H9 (cell line): ENCODE measurements around the gene STOX1. TPM values are rescaled to one million over a fixed set of nuclear protein-coding genes. Genes with fewer than 3 reads are reported as not detected.

Experiments used
- DNase-seq: peaks from one replicate; pipeline ENCODE4 v3.0.0-alpha.2; 2017
- H2AFZ ChIP-seq: one replicate; pipeline ENCODE4 v1.6.1; 2013; ENCODE audit warnings: mild to moderate bottlenecking, low read length, control low read depth, moderate library complexity
- H2AK5ac ChIP-seq: 2 replicates; pipeline ENCODE4 v1.6.1; 2013; ENCODE audit warnings: low read length, control low read depth, mixed read lengths; ENCODE audit not compliant: insufficient read length
- H2BK120ac ChIP-seq: one replicate; pipeline ENCODE4 v1.6.1; 2013; ENCODE audit warnings: low read depth, mild to moderate bottlenecking, low read length, control low read depth, inconsistent platforms; ENCODE audit not compliant: poor library complexity, severe bottlenecking
- H2BK12ac ChIP-seq: 2 replicates; pipeline ENCODE4 v1.6.1; 2013; ENCODE audit warnings: low read length, control low read depth, mixed read lengths, low read depth; ENCODE audit not compliant: insufficient read length
- H2BK15ac ChIP-seq: 2 replicates; pipeline ENCODE4 v1.6.1; 2013; ENCODE audit warnings: low read depth, low read length, control low read depth
- H2BK20ac ChIP-seq: one replicate; pipeline ENCODE4 v1.6.1; 2013; ENCODE audit warnings: low read depth, mild to moderate bottlenecking, low read length, control low read depth, inconsistent platforms; ENCODE audit not compliant: poor library complexity, severe bottlenecking
- H2BK5ac ChIP-seq: 2 replicates; pipeline ENCODE4 v1.6.1; 2013; ENCODE audit warnings: low read length, control low read depth, mixed read lengths; ENCODE audit not compliant: insufficient read length
- H3K14ac ChIP-seq: 2 replicates; pipeline ENCODE4 v1.6.1; 2013; ENCODE audit warnings: low read length, control low read depth; ENCODE audit not compliant: insufficient read depth
- H3K18ac ChIP-seq: 2 replicates; pipeline ENCODE4 v1.6.1; 2013; ENCODE audit warnings: low read depth, mild to moderate bottlenecking, mixed read lengths, low read length, control low read depth; ENCODE audit not compliant: insufficient read length
- H3K23ac ChIP-seq: 2 replicates; pipeline ENCODE4 v1.6.1; 2013; ENCODE audit warnings: low read length, control low read depth, mixed read lengths, low read depth; ENCODE audit not compliant: insufficient read length
- H3K23me2 ChIP-seq: 2 replicates; pipeline ENCODE4 v1.6.1; 2013; ENCODE audit warnings: low read depth, mild to moderate bottlenecking, mixed read lengths, low read length, control low read depth; ENCODE audit not compliant: insufficient read length, poor library complexity, severe bottlenecking
- H3K27ac ChIP-seq: 2 replicates; pipeline ENCODE4 v1.5.1; 2013; ENCODE audit warnings: low read length, control low read depth, mixed read lengths, low read depth; ENCODE audit not compliant: insufficient read length
- H3K27me3 ChIP-seq: 2 replicates; pipeline ENCODE4 v1.6.1; 2013; ENCODE audit warnings: low read length, control low read depth, inconsistent platforms; ENCODE audit not compliant: insufficient read depth
- H3K4ac ChIP-seq: 2 replicates; pipeline ENCODE4 v1.6.1; 2013; ENCODE audit warnings: low read depth, mild to moderate bottlenecking, control low read depth, inconsistent platforms, low read length, moderate library complexity
- H3K4me1 ChIP-seq: 2 replicates; pipeline ENCODE4 v1.6.1; 2013; ENCODE audit warnings: low read length, control low read depth, inconsistent platforms; ENCODE audit not compliant: insufficient read depth
- H3K4me2 ChIP-seq: 2 replicates; pipeline ENCODE4 v1.6.1; 2013; ENCODE audit warnings: low read length, control low read depth, mixed read lengths; ENCODE audit not compliant: insufficient read length, insufficient read depth
- H3K56ac ChIP-seq: 2 replicates; pipeline ENCODE4 v1.6.1; 2013; ENCODE audit warnings: low read depth, mild to moderate bottlenecking, mixed read lengths, low read length, control low read depth; ENCODE audit not compliant: insufficient read length
- H3K79me1 ChIP-seq: 2 replicates; pipeline ENCODE4 v1.6.1; 2013; ENCODE audit warnings: low read depth, mild to moderate bottlenecking, moderate library complexity, low read length, control low read depth, inconsistent platforms; ENCODE audit not compliant: insufficient read depth, poor library complexity, severe bottlenecking
- H3K79me2 ChIP-seq: 2 replicates; pipeline ENCODE4 v1.6.1; 2013; ENCODE audit warnings: low read length, control low read depth, inconsistent platforms; ENCODE audit not compliant: insufficient read depth
- H3K9ac ChIP-seq: 2 replicates; pipeline ENCODE4 v1.6.1; 2013; ENCODE audit warnings: low read length, control low read depth, mixed read lengths; ENCODE audit not compliant: insufficient read length; ENCODE audit errors: extremely low read depth
- H3K9me3 ChIP-seq: one replicate; pipeline ENCODE4 v1.6.1; 2013; ENCODE audit warnings: low read depth, low read length, inconsistent platforms; ENCODE audit not compliant: control insufficient read depth
- H3T11ph ChIP-seq: one replicate; pipeline ENCODE4 v1.6.1; 2013; ENCODE audit warnings: mild to moderate bottlenecking, low read length, control low read depth, inconsistent platforms
- H4K20me1 ChIP-seq: one replicate; pipeline ENCODE4 v1.6.1; 2013; ENCODE audit not compliant: control insufficient read depth, insufficient read length, insufficient read depth
- H4K5ac ChIP-seq: 2 replicates; pipeline ENCODE4 v1.6.1; 2013; ENCODE audit warnings: low read depth, mild to moderate bottlenecking, mixed read lengths, low read length, control low read depth; ENCODE audit not compliant: insufficient read length
- H4K8ac ChIP-seq: replicated peaks from 2 replicates; pipeline ENCODE4 v1.6.1; 2013; ENCODE audit warnings: low read length, control low read depth, mixed read lengths, low read depth; ENCODE audit not compliant: insufficient read length
- H4K91ac ChIP-seq: 2 replicates; pipeline ENCODE4 v1.6.1; 2013; ENCODE audit warnings: low read depth, mild to moderate bottlenecking, moderate library complexity, mixed read lengths, low read length, control low read depth; ENCODE audit not compliant: insufficient read length
- H3K27ac Mint-ChIP-seq, 3 experiments: 2 replicates in 2 of 3; 3 replicates in 1 of 3; pipeline ENCODE4 v1.8.0; 2020 to 2021; ENCODE audit warnings: mixed read lengths in 3 of 3, mild to moderate bottlenecking in 1 of 3, moderate library complexity in 1 of 3
- H3K27me3 Mint-ChIP-seq: 2 replicates; pipeline ENCODE4 v1.8.0; 2021; ENCODE audit warnings: low read depth, mild to moderate bottlenecking, moderate library complexity, mixed read lengths
- H3K36me3 Mint-ChIP-seq, 3 experiments: 2 replicates in 2 of 3; 3 replicates in 1 of 3; pipeline ENCODE4 v1.8.0; 2020 to 2021; ENCODE audit warnings: low read depth in 3 of 3, mixed read lengths in 3 of 3; ENCODE audit not compliant: insufficient read depth in 1 of 3
- H3K4me1 Mint-ChIP-seq, 2 experiments: 2 replicates each; pipeline ENCODE4 v1.8.0; 2020; ENCODE audit warnings: mixed read lengths in 2 of 2
- H3K4me3 Mint-ChIP-seq, 2 experiments: 2 replicates in 1 of 2; 3 replicates in 1 of 2; pipeline ENCODE4 v1.8.0; 2020 to 2021; ENCODE audit warnings: mild to moderate bottlenecking in 2 of 2, mixed read lengths in 2 of 2, moderate library complexity in 1 of 2
- H3K9me3 Mint-ChIP-seq, 2 experiments: 2 replicates in 1 of 2; 3 replicates in 1 of 2; pipeline ENCODE4 v1.8.0; 2020; ENCODE audit warnings: mild to moderate bottlenecking in 2 of 2, mixed read lengths in 2 of 2, moderate library complexity in 1 of 2
- CTCF ChIP-seq: fragments of 200-600 bp; sonication (generic); conservative IDR thresholded peaks from 3 replicates; pipeline ENCODE4 v1.8.0; 2021; ENCODE audit warnings: antibody characterized with exemption, mild to moderate bottlenecking
- WGBS: extraction: QIAGEN DNeasy Blood & Tissue Kit; methylation state at CpG from one replicate; pipeline ENCODE4 v1.1.7; 2013; ENCODE audit warnings: missing lambda C conversion rate, low lambda C conversion rate, mixed read lengths; ENCODE audit not compliant: insufficient read length; ENCODE audit errors: extremely low coverage; 5-methylcytosine and 5-hydroxymethylcytosine counted together
- total RNA-seq: library from RNA; stranded (reverse); gene quantifications from 2 replicates; pipeline ENCODE4 v1.2.1, GENCODE V29; 2021

The STOX1 gene
- total RNA-seq, 1 experiment from 2014 or later: 5.8 TPM

DNA sequence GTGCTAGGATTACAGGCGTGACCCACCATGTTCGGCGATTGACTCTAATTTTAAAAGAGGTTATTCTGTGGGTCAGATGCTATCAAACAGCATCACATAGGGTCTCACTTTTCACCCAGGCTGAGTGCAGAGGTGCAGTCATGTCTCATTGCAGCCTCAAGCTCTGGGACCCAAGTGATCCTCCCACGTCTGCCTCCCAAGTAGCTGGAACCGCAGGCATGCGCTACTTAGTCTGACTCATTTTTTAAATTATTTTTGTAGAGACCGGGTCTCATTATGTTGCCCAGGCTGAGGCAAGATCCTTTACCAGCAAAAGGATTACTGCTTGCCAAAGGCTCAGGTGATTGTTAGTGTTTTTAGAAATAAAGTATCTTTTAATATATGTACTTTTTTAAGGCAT lies 42.9 kb upstream of the STOX1 start:
- WGBS: no CpG with 5 or more reads among the region's 7 CpGs
- no peaks in the 10 kb centered on the region for H3K9me3 Mint-ChIP-seq
- H3K4me3 Mint-ChIP-seq: no peak overlapping the region
- H2BK12ac ChIP-seq: no peak overlapping the region
- H2BK5ac ChIP-seq: no peak overlapping the region
- no peak overlapping the region for H3K23ac ChIP-seq
- no peak overlapping the region for H2BK20ac ChIP-seq
- H3K4ac ChIP-seq: no peak overlapping the region
- no peak overlapping the region for H4K5ac ChIP-seq
- H3K27me3 Mint-ChIP-seq: no peaks in the 10 kb centered on the region; the same call in 1 of the 2 replicates
- no peak overlapping the region for H2AK5ac ChIP-seq
- no peak overlapping the region for H2BK15ac ChIP-seq
- no peaks in the 10 kb centered on the region for H3K23me2 ChIP-seq
- no peak overlapping the region for H4K91ac ChIP-seq
- no peaks in the 10 kb centered on the region for H3K4me1 ChIP-seq
- H3K9me3 ChIP-seq: no peaks in the 10 kb centered on the region
- no peak overlapping the region for H3K14ac ChIP-seq
- no peak overlapping the region for H3K27ac ChIP-seq
- no peaks in the 10 kb centered on the region for H3K79me1 ChIP-seq
- H3K79me2 ChIP-seq: no peaks in the 10 kb centered on the region
- no peak overlapping the region for H4K8ac ChIP-seq
- H3K4me2 ChIP-seq: no peak overlapping the region
- peak overlapping the region in 1 of 3 experiments; percentile 74; a peak in 1 of 7 replicates for H3K27ac Mint-ChIP-seq
- no peak for DNase-seq
- no peak overlapping the region for H2AFZ ChIP-seq
- H3K27me3 ChIP-seq: no peaks in the 10 kb centered on the region
- no peak overlapping the region for H3K18ac ChIP-seq
- no peaks in the 10 kb centered on the region for H4K20me1 ChIP-seq
- no peak overlapping the region for H2BK120ac ChIP-seq
- no peak for TF ChIP-seq CTCF
- no peak overlapping the region for H3K9ac ChIP-seq
- peaks cover 47 to 87% (median 86%) of the 10 kb centered on the region in 3 experiments; a peak in 6 of 7 replicates for H3K36me3 Mint-ChIP-seq
- no peak overlapping the region for H3K56ac ChIP-seq
- no peaks in the 10 kb centered on the region for H3K4me1 Mint-ChIP-seq
- no peak overlapping the region for H3T11ph ChIP-seq
